ENCODE data around the gene SOS1. TPM values are rescaled to one million over a fixed set of nuclear protein-coding genes. Genes with fewer than 3 reads are reported as not detected.

SOS1 gene
- total and polyA plus RNA-seq, 2 donors (not counting 3 experiments of a cell fraction or from before 2014, with no cell fraction given), result 22.2 to 32.5 TPM

DNA sequence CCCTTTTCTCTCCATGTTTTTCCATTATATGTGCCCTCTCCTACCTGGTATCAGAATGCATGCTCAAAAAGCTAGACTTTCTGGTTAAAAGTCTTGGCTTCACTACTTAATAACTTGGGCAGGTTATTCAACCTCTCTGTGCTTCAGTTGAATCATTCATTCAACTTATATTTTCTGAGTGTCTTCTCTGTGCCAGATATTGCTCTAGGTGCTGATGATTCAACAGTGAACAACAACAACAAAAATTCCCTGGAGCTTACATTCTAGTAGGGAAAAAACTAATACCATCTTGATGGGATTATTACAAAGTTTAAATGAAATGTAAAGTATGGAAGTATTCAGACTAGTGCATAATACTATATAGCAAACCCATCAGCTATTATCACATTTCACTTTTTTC lies 55.2 kb downstream of the SOS1 start:
- dilution Hi-C loops (cut with MboI; ENCODE audit: extremely low pct_ligation_motif_present, low sequenced_read_pairs), result loop anchor here (25.0 kb wide), 1 partner anchor 172 kb away; the partner anchor contains the start of gene CDKL4
- ChIA-PET CTCF (interaction anchor here (1.0 kb wide), 1 partner anchor 163 kb away, joined by 4 read pairs; no protein-coding TSS in a partner anchor), POLR2A (no interaction called here)
- no TSS peak for BruUV-seq (replicated peaks)
- H3K9me1 ChIP-seq (replicated peaks; ENCODE audit: control insufficient read depth, extremely low read depth, insufficient read depth, low read length), result no peaks in the 10 kb centered on the region
- no peak for DNase-seq (ENCODE audit: low read depth, low spot score)
- peaks cover 5% of the 10 kb centered on the region for H3K79me2 ChIP-seq (ENCODE audit: control insufficient read depth, insufficient read depth, low read length)
- no peak overlapping the region for H3K4me3 ChIP-seq (replicated peaks in 1 of 3; ENCODE audit: insufficient read depth in 1 of 3, low read depth in 1 of 3, low read length in 3 of 3)
- H3K36me3 ChIP-seq (ENCODE audit: control insufficient read depth in 2 of 2, extremely low read depth in 1 of 2, insufficient read depth in 2 of 2, low read length in 2 of 2), result peaks cover 2 to 4% of the 10 kb centered on the region in 2 experiments
- no peaks in the 10 kb centered on the region for H3K9me3 ChIP-seq (replicated peaks; ENCODE audit: control insufficient read depth, insufficient read depth, low read length)
- H2AFZ ChIP-seq (ENCODE audit: low read depth, low read length), result no peak overlapping the region
- no peaks in the 10 kb centered on the region for H4K20me1 ChIP-seq (replicated peaks; ENCODE audit: control insufficient read depth, extremely low read depth, insufficient read depth, low read length)
- no peak for TF ChIP-seq MYC (IDR thresholded peaks at IDR 0.05; ENCODE audit: low read depth, low read length)
- TF ChIP-seq JUN (IDR thresholded peaks at IDR 0.05; ENCODE audit: borderline replicate concordance, insufficient read depth, insufficient read length, low read depth), result no peak
- TF ChIP-seq EZH2 (IDR thresholded peaks at IDR 0.05; ENCODE audit: borderline replicate concordance, low read depth, low read length, severe bottlenecking), result no peak
- TF ChIP-seq FOS (IDR thresholded peaks at IDR 0.05; ENCODE audit: borderline replicate concordance, insufficient read depth, low read length), result no peak
- no peak for TF ChIP-seq POLR2AphosphoS5 (IDR thresholded peaks at IDR 0.05; ENCODE audit: insufficient read depth, low read depth, low read length)
- TF ChIP-seq GATA2 (IDR thresholded peaks at IDR 0.05; ENCODE audit: insufficient read depth, insufficient read length, low read depth, low read length), result no peak
- TF ChIP-seq, protein P1, sequence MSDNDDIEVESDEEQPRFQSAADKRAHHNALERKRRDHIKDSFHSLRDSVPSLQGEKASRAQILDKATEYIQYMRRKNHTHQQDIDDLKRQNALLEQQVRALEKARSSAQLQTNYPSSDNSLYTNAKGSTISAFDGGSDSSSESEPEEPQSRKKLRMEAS (IDR thresholded peaks at IDR 0.05; ENCODE audit: insufficient read depth, insufficient read length), result no peak
- TF ChIP-seq, protein P2, sequence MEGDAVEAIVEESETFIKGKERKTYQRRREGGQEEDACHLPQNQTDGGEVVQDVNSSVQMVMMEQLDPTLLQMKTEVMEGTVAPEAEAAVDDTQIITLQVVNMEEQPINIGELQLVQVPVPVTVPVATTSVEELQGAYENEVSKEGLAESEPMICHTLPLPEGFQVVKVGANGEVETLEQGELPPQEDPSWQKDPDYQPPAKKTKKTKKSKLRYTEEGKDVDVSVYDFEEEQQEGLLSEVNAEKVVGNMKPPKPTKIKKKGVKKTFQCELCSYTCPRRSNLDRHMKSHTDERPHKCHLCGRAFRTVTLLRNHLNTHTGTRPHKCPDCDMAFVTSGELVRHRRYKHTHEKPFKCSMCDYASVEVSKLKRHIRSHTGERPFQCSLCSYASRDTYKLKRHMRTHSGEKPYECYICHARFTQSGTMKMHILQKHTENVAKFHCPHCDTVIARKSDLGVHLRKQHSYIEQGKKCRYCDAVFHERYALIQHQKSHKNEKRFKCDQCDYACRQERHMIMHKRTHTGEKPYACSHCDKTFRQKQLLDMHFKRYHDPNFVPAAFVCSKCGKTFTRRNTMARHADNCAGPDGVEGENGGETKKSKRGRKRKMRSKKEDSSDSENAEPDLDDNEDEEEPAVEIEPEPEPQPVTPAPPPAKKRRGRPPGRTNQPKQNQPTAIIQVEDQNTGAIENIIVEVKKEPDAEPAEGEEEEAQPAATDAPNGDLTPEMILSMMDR (IDR thresholded peaks at IDR 0.05; ENCODE audit: extremely low read depth in 1 of 2, insufficient read depth in 1 of 2, low read depth in 1 of 2, low read length in 2 of 2), result no peak
- TF ChIP-seq POLR2A (IDR thresholded peaks at IDR 0.05; ENCODE audit: low read depth, low read length), result no peak
- no peaks in the 10 kb centered on the region for H3K27me3 ChIP-seq (ENCODE audit: control insufficient read depth in 2 of 2, insufficient read depth in 2 of 2, low read length in 2 of 2)
- no peak overlapping the region for H3K4me2 ChIP-seq (ENCODE audit: insufficient read depth, low read length)
- no peak overlapping the region for H3K27ac ChIP-seq (ENCODE audit: insufficient read depth, low read depth, low read length)
- H3K9ac ChIP-seq (replicated peaks; ENCODE audit: extremely low read depth, insufficient read depth, low read length), result no peak overlapping the region
- no peaks in the 10 kb centered on the region for H3K4me1 ChIP-seq (ENCODE audit: control insufficient read depth, extremely low read depth, insufficient read depth, low read length)
- no peak for FAIRE-seq
- intact Hi-C loops (cut with micrococcal nuclease), result loop anchor here (10.0 kb wide), 1 partner anchor 669 kb away; no protein-coding TSS in a partner anchor
